Mucosa of descending colon (tissue), 3 donors: ENCODE measurements around the gene RBM33. TPM values are rescaled to one million over a fixed set of nuclear protein-coding genes. Genes with fewer than 3 reads are reported as not detected.

ENCODE experiments used
- ATAC-seq: fragments of 200-7000 bp; cut with Tn5 transposase; one replicate; pipeline ENCODE4 v1.9.1; 2020; ENCODE audit warnings: mild to moderate bottlenecking, moderate library complexity
- DNase-seq, 3 donors: peaks; one replicate each; pipeline ENCODE4 v3.0.0-alpha.2; 2020
- H3K36me3 ChIP-seq: fragments of 200-600 bp; one replicate; pipeline ENCODE4 v1.8.0; 2021; ENCODE audit warnings: low read depth, mild to moderate bottlenecking
- H3K4me1 ChIP-seq: fragments of 200-600 bp; one replicate; pipeline ENCODE4 v1.8.0; 2021; ENCODE audit warnings: low read depth, mild to moderate bottlenecking
- H3K4me3 ChIP-seq: fragments of 200-600 bp; one replicate; pipeline ENCODE4 v1.8.0; 2021; ENCODE audit warnings: mild to moderate bottlenecking
- H3K9me3 ChIP-seq: fragments of 200-600 bp; one replicate; pipeline ENCODE4 v1.8.0; 2021; ENCODE audit warnings: mild to moderate bottlenecking
- CTCF ChIP-seq: fragments of 200-600 bp; IDR thresholded peaks from one replicate; pipeline ENCODE4 v1.8.0; 2022; ENCODE audit warnings: antibody characterized with exemption, mild to moderate bottlenecking
- intact Hi-C, 2 donors: fragments of 100-400 bp; cut with DNase I in 1 of 2; cut with micrococcal nuclease in 1 of 2; formaldehyde crosslinking; loops; one replicate each; pipeline versions ENCODE4 v1.11.0 to v1.11.1; 2022; cut with DNase I, micrococcal nuclease
- total RNA-seq, 3 donors: library from RNA; stranded (reverse); fragmentation: NEBNext Ultra II Directional in 2 of 3; extraction: Animal tissue kit (Norgen Biotek cat#: 25700) in 2 of 3; gene quantifications; one replicate each; pipeline versions ENCODE4 v1.2.1 to v1.2.4, GENCODE V29; 2021 to 2023
- donor health status: DM: no; HTN: no; CAD: no; lungs with moderate emphysema.
- donor health status: DM: no; HTN: no; CAD: no.
- donor health status: DM: no; HTN: yes; CAD: no.

Gene RBM33
- total RNA-seq, 3 donors from 2014 or later: 59.9 to 75.8 (median 69.8) TPM

- ATAC-seq (no peak), DNase-seq (no peak)
- no peak for TF ChIP-seq CTCF
- H3K36me3 ChIP-seq: no peaks in the 10 kb centered on the region
- H3K4me1 ChIP-seq: peaks cover 4% of the 10 kb centered on the region
- intact Hi-C loops: no loop called here
- peaks cover 13% of the 10 kb centered on the region for H3K9me3 ChIP-seq
- H3K4me3 ChIP-seq: no peak overlapping the region
Measured at GRCh38 chr7:155640629-155641028, 3.8 kb upstream of the RBM33 start.

- intact Hi-C loops: no loop called here
- ATAC-seq (peak; percentile 45), DNase-seq (peak in 1 of 3 donors; percentile 78)
- H3K9me3 ChIP-seq: peaks cover 3% of the 10 kb centered on the region
- no peaks in the 10 kb centered on the region for H3K36me3 ChIP-seq
- no peak for TF ChIP-seq CTCF
- peaks cover 25% of the 10 kb centered on the region for H3K4me1 ChIP-seq
- H3K4me3 ChIP-seq: peak overlapping the region; percentile 78
Measured at GRCh38 chr7:155643804-155644177, 670 bp upstream of the RBM33 start.

GRCh38 chr7:155644971-155645509 is 579 bp downstream of the RBM33 start:
- TF ChIP-seq CTCF: no peak
- ATAC-seq: peak; percentile 50
- Histone ChIP-seq H3K36me3 (no peaks in the 10 kb centered on the region), H3K9me3 (peaks cover 13% of the 10 kb centered on the region), H3K4me1 (peaks cover 25% of the 10 kb centered on the region), H3K4me3 (peak overlapping the region; percentile 78)
- intact Hi-C loops: no loop called here
- peak; percentile 51 to 64 (median 62) for DNase-seq

GRCh38 chr7:155645662-155646061 is 1.2 kb downstream of the RBM33 start:
- no peak overlapping the region for H3K4me3 ChIP-seq
- no peak for ATAC-seq
- DNase-seq: no peak
- H3K36me3 ChIP-seq: no peaks in the 10 kb centered on the region
- peaks cover 25% of the 10 kb centered on the region for H3K4me1 ChIP-seq
- H3K9me3 ChIP-seq: peaks cover 13% of the 10 kb centered on the region
- intact Hi-C loops: no loop called here
- TF ChIP-seq CTCF: no peak

GRCh38 chr7:155646669-155647068 is 2.2 kb downstream of the RBM33 start:
- DNase-seq (no peak), ATAC-seq (no peak)
- peaks cover 25% of the 10 kb centered on the region for H3K4me1 ChIP-seq
- H3K36me3 ChIP-seq: no peaks in the 10 kb centered on the region
- no peak overlapping the region for H3K4me3 ChIP-seq
- peaks cover 13% of the 10 kb centered on the region for H3K9me3 ChIP-seq
- TF ChIP-seq CTCF: no peak
- intact Hi-C loops: no loop called here

GRCh38 chr7:155647302-155647701 is 2.8 kb downstream of the RBM33 start:
- no peak overlapping the region for H3K4me3 ChIP-seq
- H3K4me1 ChIP-seq: peaks cover 25% of the 10 kb centered on the region
- intact Hi-C loops: no loop called here
- no peaks in the 10 kb centered on the region for H3K36me3 ChIP-seq
- TF ChIP-seq CTCF: no peak
- ATAC-seq: no peak
- peaks cover 13% of the 10 kb centered on the region for H3K9me3 ChIP-seq
- no peak for DNase-seq
